SK-N-SH (cell line): Measurements from ENCODE around the gene SORBS2. TPM values are rescaled to one million over a fixed set of nuclear protein-coding genes. Genes with fewer than 3 reads are reported as not detected.

Source experiments
- CTCF ChIA-PET: fragments of 300-600, 350-600 bp; formaldehyde crosslinking; extraction: SDS; loops from one replicate; lab custom pipeline; 2021; lab: Yijun Ruan, JAX
- POLR2A ChIA-PET: fragments of 350-600 bp; sonication (Branson Sonifier 250); formaldehyde crosslinking; extraction: SDS; loops from one replicate; lab custom pipeline; 2020; ENCODE audit warnings: antibody characterized with exemption, inconsistent platforms; lab: Yijun Ruan, JAX
- DNase-seq: peaks from one replicate; pipeline ENCODE4 v3.0.0; 2012
- H2AFZ ChIP-seq: fragments of 200-600 bp; sonication (generic); 2 replicates; pipeline ENCODE4 v1.8.1; 2016; ENCODE audit warnings: antibody characterized with exemption, mild to moderate bottlenecking, low read depth
- H3F3A ChIP-seq: fragments of 200-600 bp; sonication (generic); replicated peaks from 2 replicates; pipeline ENCODE3; 2016; ENCODE audit warnings: antibody characterized with exemption, mild to moderate bottlenecking; ENCODE audit not compliant: insufficient read depth
- H3K27ac ChIP-seq, 2 experiments: fragments of 200-500 bp in 1 of 2; fragments of 200-600 bp in 1 of 2; sonication (Bioruptor generic) in 1 of 2; sonication (generic), shearing (Covaris generic) in 1 of 2; 2 replicates each; pipeline versions ENCODE4 v1.5.1 to v1.6.1; 2014 to 2016; ENCODE audit warnings: low read depth in 2 of 2, inconsistent platforms in 1 of 2, low read length in 1 of 2, mild to moderate bottlenecking in 1 of 2, mixed read lengths in 1 of 2
- H3K27me3 ChIP-seq: fragments of 200-600 bp; sonication (generic), shearing (Covaris generic); 2 replicates; pipeline ENCODE4 v1.6.1; 2016; ENCODE audit warnings: mixed run types; ENCODE audit not compliant: insufficient read depth
- H3K36me3 ChIP-seq, 2 experiments: fragments of 200-500 bp in 1 of 2; fragments of 200-600 bp in 1 of 2; sonication (Bioruptor generic) in 1 of 2; sonication (generic) in 1 of 2; replicated peaks in 1 of 2; 2 replicates each; pipeline versions ENCODE3 to v1.5.1; 2014 to 2016; ENCODE audit warnings: low read length in 1 of 2, mild to moderate bottlenecking in 1 of 2; ENCODE audit not compliant: insufficient read depth in 2 of 2, control insufficient read depth in 1 of 2
- H3K4me1 ChIP-seq, 2 experiments: fragments of 200-500 bp in 1 of 2; fragments of 200-600 bp in 1 of 2; sonication (Bioruptor generic) in 1 of 2; sonication (generic), shearing (Covaris generic) in 1 of 2; 2 replicates each; pipeline versions ENCODE4 v1.5.1 to v1.6.1; 2014 to 2016; ENCODE audit warnings: low read depth in 1 of 2, low read length in 1 of 2, mixed run types in 1 of 2; ENCODE audit not compliant: insufficient read depth in 2 of 2, control insufficient read depth in 1 of 2
- H3K4me2 ChIP-seq: fragments of 200-600 bp; sonication (generic), shearing (Covaris generic); 2 replicates; pipeline ENCODE4 v1.6.1; 2017; ENCODE audit warnings: mixed run types
- H3K4me3 ChIP-seq, 2 experiments: fragments of 200-500 bp in 1 of 2; fragments of 200-600 bp in 1 of 2; sonication (Bioruptor generic) in 1 of 2; sonication (generic), shearing (Covaris generic) in 1 of 2; 2 replicates each; pipeline versions ENCODE4 v1.5.1 to v1.8.1; 2014 to 2016; ENCODE audit warnings: low read depth in 2 of 2, inconsistent platforms in 1 of 2, low read length in 1 of 2, mild to moderate bottlenecking in 1 of 2, mixed read lengths in 1 of 2, moderate library complexity in 1 of 2
- H3K79me2 ChIP-seq: fragments of 200-600 bp; sonication (generic); 2 replicates; pipeline ENCODE4 v1.8.1; 2017; ENCODE audit warnings: mild to moderate bottlenecking; ENCODE audit not compliant: insufficient read depth
- H3K9ac ChIP-seq: fragments of 200-600 bp; sonication (generic); 2 replicates; pipeline ENCODE4 v1.6.1; 2017; ENCODE audit warnings: mixed run types
- H3K9me2 ChIP-seq: fragments of 200-600 bp; sonication (generic); 2 replicates; pipeline ENCODE4 v1.6.1; 2017; ENCODE audit warnings: mixed run types
- H3K9me3 ChIP-seq: fragments of 200-600 bp; sonication (generic); 2 replicates; pipeline ENCODE4 v1.6.1; 2017; ENCODE audit warnings: mixed run types, mild to moderate bottlenecking, moderate library complexity
- H4K20me1 ChIP-seq: fragments of 200-600 bp; sonication (generic); 2 replicates; pipeline ENCODE4 v1.6.1; 2017; ENCODE audit warnings: mild to moderate bottlenecking, mixed run types; ENCODE audit not compliant: insufficient read depth
- ELF1 ChIP-seq: IDR thresholded peaks from 2 replicates; pipeline ENCODE4 v1.4.0; 2012
- EP300 ChIP-seq, 2 experiments: IDR thresholded peaks; 2 replicates each; pipeline versions ENCODE4 v1.4.0 to v1.6.1; 2012; ENCODE audit warnings: borderline replicate concordance in 1 of 2, low read depth in 1 of 2, low read length in 1 of 2
- FOXJ3 ChIP-seq: sonication (generic); formaldehyde crosslinking; IDR thresholded peaks from 2 replicates; pipeline ENCODE4 v1.5.1; 2020; ENCODE audit warnings: mild to moderate bottlenecking, missing genetic modification reagents
- FOXM1 ChIP-seq: IDR thresholded peaks from 2 replicates; pipeline ENCODE4 v1.4.0; 2012; ENCODE audit warnings: low read depth, mild to moderate bottlenecking
- GATA2 ChIP-seq: sonication (generic); formaldehyde crosslinking; IDR thresholded peaks from 2 replicates; pipeline ENCODE4 v1.5.0; 2020; ENCODE audit warnings: mild to moderate bottlenecking, missing genetic modification reagents
- MXI1 ChIP-seq: IDR thresholded peaks from 2 replicates; pipeline ENCODE4 v1.6.1; 2012; ENCODE audit warnings: mild to moderate bottlenecking, low read depth, low read length, improper control_type of control experiment
- NRF1 ChIP-seq: IDR thresholded peaks from 2 replicates; pipeline ENCODE4 v1.6.1; 2012; ENCODE audit warnings: low read depth, mild to moderate bottlenecking, low read length
- RAD21 ChIP-seq: IDR thresholded peaks from 2 replicates; pipeline ENCODE4 v1.6.1; 2012; ENCODE audit warnings: mild to moderate bottlenecking, low read length
- RCOR1 ChIP-seq: fragments of 150-350 bp; IDR thresholded peaks from 2 replicates; pipeline ENCODE4 v1.6.1; 2017; ENCODE audit warnings: antibody characterized with exemption, low read length
- RFX5 ChIP-seq: IDR thresholded peaks from 2 replicates; pipeline ENCODE4 v1.6.1; 2012; ENCODE audit warnings: mild to moderate bottlenecking, improper control_type of control experiment, low read length
- SMC3 ChIP-seq: IDR thresholded peaks from 2 replicates; pipeline ENCODE4 v1.6.1; 2012; ENCODE audit warnings: low read depth, low read length, improper control_type of control experiment
- WGBS: methylation state at CpG from one replicate; pipeline ENCODE4 v1.1.6; 2017; ENCODE audit warnings: low lambda C conversion rate; 5-methylcytosine and 5-hydroxymethylcytosine counted together
- polyA plus RNA-seq, 3 experiments: library from polyadenylated mRNA; depleted of rRNA; stranded (reverse); fragments of >200 nt; gene quantifications; 2 replicates each; pipeline ENCODE4 v1.2.3, GENCODE V29; 2012
- TF ChIP-seq, protein P1 (sequence below): fragments of 150-350 bp; IDR thresholded peaks from 2 replicates; pipeline ENCODE4 v1.6.1; 2017; ENCODE audit warnings: antibody characterized with exemption, low read length, low read depth, borderline replicate concordance
- TF ChIP-seq, protein P2 (sequence below): fragments of 200-600 bp; sonication (generic); IDR thresholded peaks from 2 replicates; pipeline ENCODE4 v1.6.1; 2017; ENCODE audit warnings: antibody characterized with exemption, mild to moderate bottlenecking, moderate library complexity
- TF ChIP-seq, protein P3 (sequence below): fragments of 150-350 bp; IDR thresholded peaks from 2 replicates; pipeline ENCODE4 v1.6.1; 2016; ENCODE audit warnings: mild to moderate bottlenecking, low read depth, low read length

SORBS2 gene
- polyA plus RNA-seq, 1 of the 3 experiments (the other 2 are of a cell fraction), result 2.5 TPM

DNA sequence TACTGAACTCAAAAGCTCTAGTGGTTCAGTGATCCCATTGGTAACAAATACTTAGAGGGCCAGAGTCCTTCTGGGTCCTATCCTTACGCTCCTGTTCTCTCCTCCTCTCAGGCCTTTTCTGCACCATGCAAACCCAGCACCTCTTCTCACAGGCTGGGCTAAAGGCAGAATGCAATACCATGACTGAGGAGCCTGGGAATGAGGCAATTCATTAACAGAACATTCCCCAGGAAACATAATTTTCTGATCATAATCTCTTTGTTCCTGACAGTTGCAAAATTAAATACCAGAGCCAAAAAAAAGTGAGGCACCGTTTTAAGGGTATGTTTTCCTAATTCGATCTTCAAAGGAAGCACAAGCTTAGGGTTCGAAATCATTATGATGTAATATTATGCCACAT is 9.0 kb downstream of the SORBS2 start:
- Histone ChIP-seq H2AFZ (no peak overlapping the region), H3K4me2 (no peak overlapping the region)
- POLR2A ChIA-PET, result no interaction called here

DNA sequence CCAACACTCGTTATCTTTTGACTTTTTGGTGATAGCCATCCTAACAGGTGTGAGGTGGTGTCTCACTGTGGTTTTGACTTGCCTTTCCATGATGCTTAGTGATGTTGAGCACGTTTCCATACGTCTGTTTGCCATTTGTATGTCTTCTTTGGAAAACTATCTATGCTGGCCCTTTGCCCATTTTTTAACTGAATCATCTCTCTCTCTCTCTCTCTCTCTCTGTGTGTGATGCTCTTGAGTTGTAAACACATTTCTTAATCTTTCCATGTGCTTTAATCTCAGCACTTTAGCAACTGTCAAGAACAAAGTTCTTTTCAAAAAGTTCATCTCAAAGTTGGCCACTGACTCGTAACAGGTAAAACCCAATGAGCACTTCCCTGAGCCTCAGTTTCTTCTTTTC is 10.5 kb downstream of the SORBS2 start:
- Histone ChIP-seq H3K27me3 (no peaks in the 10 kb centered on the region), H3K4me2 (no peak overlapping the region), H3K79me2 (no peaks in the 10 kb centered on the region), H3K27ac (no peak overlapping the region), H3K4me3 (no peak overlapping the region), H3F3A (no peaks in the 10 kb centered on the region), H2AFZ (no peak overlapping the region), H3K9me3 (no peaks in the 10 kb centered on the region), H3K9ac (no peak overlapping the region), H3K9me2 (no peaks in the 10 kb centered on the region), H3K36me3 (no peaks in the 10 kb centered on the region), H3K4me1 (peaks cover 6 to 26% of the 10 kb centered on the region in 2 experiments; a peak in 3 of 4 replicates), H4K20me1 (no peaks in the 10 kb centered on the region)
- ChIA-PET CTCF (interaction anchor here (1.3 kb wide), 1 partner anchor 220 kb away, joined by 5 read pairs; no protein-coding TSS in a partner anchor), POLR2A (no interaction called here)
- TF ChIP-seq GATA2 (CRISPR knock-in tag), result peak; percentile 25; the same call in 1 of the 2 replicates
- TF ChIP-seq RFX5, result no peak
- TF ChIP-seq FOXM1, result no peak
- no peak for TF ChIP-seq SMC3
- no peak for TF ChIP-seq NRF1
- TF ChIP-seq RCOR1, result no peak
- 69% methylated on average over 4 of the region's 4 CpGs for WGBS
- no peak for DNase-seq

More for the DNA sequence above, 9.0 kb downstream of the SORBS2 start:
- Histone ChIP-seq H3K9ac (no peak overlapping the region), H3K4me1 (peaks cover 6 to 17% of the 10 kb centered on the region in 2 experiments; a peak in 3 of 4 replicates), H3K4me3 (no peak overlapping the region), H3K9me3 (no peaks in the 10 kb centered on the region), H3K27ac (no peak overlapping the region), H3K27me3 (no peaks in the 10 kb centered on the region)
- peak; percentile 48 for DNase-seq
- TF ChIP-seq RFX5 (no peak), EP300 (IDR thresholded peaks at IDR 0.05; ENCODE audit: borderline replicate concordance in 1 of 2, low read depth in 1 of 2, low read length in 1 of 2) (peak in 1 of 2 experiments; percentile 31; a peak in 1 of 4 replicates), FOXJ3 (CRISPR knock-in tag) (no peak), ELF1 (no peak), MXI1 (no peak), GATA2 (CRISPR knock-in tag) (peak; percentile 39; the same call in 1 of the 2 replicates), RAD21 (peak; percentile 12; the same call in 1 of the 2 replicates), RCOR1 (peak; percentile 80)
- TF ChIP-seq, protein P1, sequence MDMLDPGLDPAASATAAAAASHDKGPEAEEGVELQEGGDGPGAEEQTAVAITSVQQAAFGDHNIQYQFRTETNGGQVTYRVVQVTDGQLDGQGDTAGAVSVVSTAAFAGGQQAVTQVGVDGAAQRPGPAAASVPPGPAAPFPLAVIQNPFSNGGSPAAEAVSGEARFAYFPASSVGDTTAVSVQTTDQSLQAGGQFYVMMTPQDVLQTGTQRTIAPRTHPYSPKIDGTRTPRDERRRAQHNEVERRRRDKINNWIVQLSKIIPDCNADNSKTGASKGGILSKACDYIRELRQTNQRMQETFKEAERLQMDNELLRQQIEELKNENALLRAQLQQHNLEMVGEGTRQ, result no peak
- TF ChIP-seq, protein P2, sequence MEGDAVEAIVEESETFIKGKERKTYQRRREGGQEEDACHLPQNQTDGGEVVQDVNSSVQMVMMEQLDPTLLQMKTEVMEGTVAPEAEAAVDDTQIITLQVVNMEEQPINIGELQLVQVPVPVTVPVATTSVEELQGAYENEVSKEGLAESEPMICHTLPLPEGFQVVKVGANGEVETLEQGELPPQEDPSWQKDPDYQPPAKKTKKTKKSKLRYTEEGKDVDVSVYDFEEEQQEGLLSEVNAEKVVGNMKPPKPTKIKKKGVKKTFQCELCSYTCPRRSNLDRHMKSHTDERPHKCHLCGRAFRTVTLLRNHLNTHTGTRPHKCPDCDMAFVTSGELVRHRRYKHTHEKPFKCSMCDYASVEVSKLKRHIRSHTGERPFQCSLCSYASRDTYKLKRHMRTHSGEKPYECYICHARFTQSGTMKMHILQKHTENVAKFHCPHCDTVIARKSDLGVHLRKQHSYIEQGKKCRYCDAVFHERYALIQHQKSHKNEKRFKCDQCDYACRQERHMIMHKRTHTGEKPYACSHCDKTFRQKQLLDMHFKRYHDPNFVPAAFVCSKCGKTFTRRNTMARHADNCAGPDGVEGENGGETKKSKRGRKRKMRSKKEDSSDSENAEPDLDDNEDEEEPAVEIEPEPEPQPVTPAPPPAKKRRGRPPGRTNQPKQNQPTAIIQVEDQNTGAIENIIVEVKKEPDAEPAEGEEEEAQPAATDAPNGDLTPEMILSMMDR, result no peak
- TF ChIP-seq, protein P3, sequence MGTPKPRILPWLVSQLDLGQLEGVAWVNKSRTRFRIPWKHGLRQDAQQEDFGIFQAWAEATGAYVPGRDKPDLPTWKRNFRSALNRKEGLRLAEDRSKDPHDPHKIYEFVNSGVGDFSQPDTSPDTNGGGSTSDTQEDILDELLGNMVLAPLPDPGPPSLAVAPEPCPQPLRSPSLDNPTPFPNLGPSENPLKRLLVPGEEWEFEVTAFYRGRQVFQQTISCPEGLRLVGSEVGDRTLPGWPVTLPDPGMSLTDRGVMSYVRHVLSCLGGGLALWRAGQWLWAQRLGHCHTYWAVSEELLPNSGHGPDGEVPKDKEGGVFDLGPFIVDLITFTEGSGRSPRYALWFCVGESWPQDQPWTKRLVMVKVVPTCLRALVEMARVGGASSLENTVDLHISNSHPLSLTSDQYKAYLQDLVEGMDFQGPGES, result no peak
- TF ChIP-seq, all 33 proteins: peak for 4
- Histone ChIP-seq H3F3A (no peaks in the 10 kb centered on the region), H4K20me1 (no peaks in the 10 kb centered on the region), H3K9me2 (no peaks in the 10 kb centered on the region), H3K36me3 (no peaks in the 10 kb centered on the region), H3K79me2 (no peaks in the 10 kb centered on the region)
- 62% methylated on average over 4 of the region's 4 CpGs for WGBS
- CTCF ChIA-PET, result interaction anchor here (0.9 to 1.8 kb wide), 3 partner anchors 162 to 218 kb away, joined by 3 to 5 read pairs (median 4); no protein-coding TSS in a partner anchor
